Measurements from ENCODE around the gene SPACA4.

DNA sequence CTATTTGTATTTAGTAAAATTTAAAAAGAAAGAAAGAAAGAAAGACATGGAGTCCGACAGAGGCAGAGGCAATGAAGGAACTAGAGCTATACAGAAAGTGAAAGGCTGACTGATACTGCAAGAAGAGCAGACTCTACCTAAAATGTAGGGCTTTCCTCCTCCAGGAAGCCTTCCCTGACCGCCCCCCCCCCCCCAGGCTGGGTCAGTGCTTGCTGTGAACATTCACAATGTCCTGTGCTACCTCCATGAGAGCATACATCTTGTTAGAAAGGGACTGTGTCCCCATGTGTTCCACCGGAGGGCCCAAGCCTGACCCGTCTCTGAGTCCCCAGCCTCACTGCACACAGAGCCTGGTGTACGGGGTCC, 45.1 kb downstream of the SPACA4 start:
- TF ChIP-seq CTCF (IDR thresholded peaks at IDR 0.05), result no peak
- TF ChIP-seq EZH2phosphoT487 (IDR thresholded peaks at IDR 0.05; ENCODE audit: borderline replicate concordance, low read depth), result no peak
- no peak for TF ChIP-seq RCOR1 (IDR thresholded peaks at IDR 0.05; ENCODE audit: low read length)
- TF ChIP-seq POLR2AphosphoS5 (IDR thresholded peaks at IDR 0.05; ENCODE audit: low read depth, low read length), result no peak
- TF ChIP-seq ELF1 (IDR thresholded peaks at IDR 0.05), result no peak
- no peak for TF ChIP-seq JUND (IDR thresholded peaks at IDR 0.05)

Measured in SK-N-SH (cell line).